ENCODE measurements around the gene ZFYVE9.
"Not testable (repeated sequence)": the region's sequence is repeated elsewhere in the genome, so short reads cannot be mapped to it uniquely, and the experiment has no call there.

ZFYVE9 gene
- 6.9 to 38.8 (median 20.0) reads per million in 9 experiments for total RNA-seq

- Mint-ChIP-seq H3K4me1 (ENCODE audit: low read depth in 2 of 2) (peaks cover 28 to 37% of the 10 kb centered on the region in 2 donors), H3K27ac (peak within 1 kb of the TSS; percentile 25 to 77), H3K4me3 (peak within 1 kb of the TSS; percentile 77 to 87), H3K9me3 (no peaks in the 10 kb centered on the region), H3K27me3 (no peaks in the 10 kb centered on the region), H3K36me3 (ENCODE audit: insufficient read depth) (no peaks in the 10 kb centered on the region)
- DNase-seq: peak; percentile 56 to 69 (median 65)
- ATAC-seq (replicated peaks): peak; percentile 80
These were observed at the start of gene ZFYVE9 for GRCh38 chr1:52141513-52142219. ZFYVE9 (plus strand) TSS chr1:52142089; CDS start chr1:52233207, 91,118 bp downstream.

GRCh38 chr1:52094300-52094699 is 47.6 kb upstream of the ZFYVE9 start:
- not testable (repeated sequence) for H3K9me3 Mint-ChIP-seq; ATAC-seq (replicated peaks); H3K27ac Mint-ChIP-seq; H3K4me1 Mint-ChIP-seq (ENCODE audit: low read depth in 2 of 2); H3K27me3 Mint-ChIP-seq; H3K4me3 Mint-ChIP-seq; DNase-seq
- H3K36me3 Mint-ChIP-seq (ENCODE audit: insufficient read depth): peaks cover 19% of the 10 kb centered on the region

- Mint-ChIP-seq H3K4me3 (no peak overlapping the region), H3K4me1 (ENCODE audit: low read depth in 2 of 2) (no peaks in the 10 kb centered on the region), H3K27ac (no peak overlapping the region), H3K36me3 (ENCODE audit: insufficient read depth) (peaks cover 6% of the 10 kb centered on the region), H3K9me3 (no peaks in the 10 kb centered on the region), H3K27me3 (no peaks in the 10 kb centered on the region)
- ATAC-seq (replicated peaks) (no peak), DNase-seq (no peak)
These were observed 45.7 kb upstream of the ZFYVE9 start for GRCh38 chr1:52096216-52096615.

- Mint-ChIP-seq H3K9me3 (no peaks in the 10 kb centered on the region), H3K4me3 (no peak overlapping the region), H3K4me1 (ENCODE audit: low read depth in 2 of 2) (no peaks in the 10 kb centered on the region), H3K27ac (no peak overlapping the region), H3K36me3 (ENCODE audit: insufficient read depth) (no peaks in the 10 kb centered on the region), H3K27me3 (no peaks in the 10 kb centered on the region)
- DNase-seq (no peak), ATAC-seq (replicated peaks) (no peak)
These were observed 43.6 kb upstream of the ZFYVE9 start for GRCh38 chr1:52098139-52098871.

GRCh38 chr1:52102336-52103013 is 39.4 kb upstream of the ZFYVE9 start:
- DNase-seq (no peak), ATAC-seq (replicated peaks) (no peak)
- no peaks in the 10 kb centered on the region for H3K36me3 Mint-ChIP-seq (ENCODE audit: insufficient read depth)
- no peaks in the 10 kb centered on the region for H3K4me1 Mint-ChIP-seq (ENCODE audit: low read depth in 2 of 2)
- no peaks in the 10 kb centered on the region for H3K27me3 Mint-ChIP-seq
- no peaks in the 10 kb centered on the region for H3K9me3 Mint-ChIP-seq
- no peak overlapping the region for H3K27ac Mint-ChIP-seq
- H3K4me3 Mint-ChIP-seq: no peak overlapping the region

GRCh38 chr1:52111492-52111891 is 30.4 kb upstream of the ZFYVE9 start:
- no peak overlapping the region for H3K4me3 Mint-ChIP-seq
- DNase-seq (no peak), ATAC-seq (replicated peaks) (no peak)
- H3K4me1 Mint-ChIP-seq (ENCODE audit: low read depth in 2 of 2): no peaks in the 10 kb centered on the region
- H3K27ac Mint-ChIP-seq: no peak overlapping the region
- H3K9me3 Mint-ChIP-seq: no peaks in the 10 kb centered on the region
- no peaks in the 10 kb centered on the region for H3K36me3 Mint-ChIP-seq (ENCODE audit: insufficient read depth)
- no peaks in the 10 kb centered on the region for H3K27me3 Mint-ChIP-seq

- Mint-ChIP-seq H3K27me3 (no peaks in the 10 kb centered on the region), H3K4me3 (no peak overlapping the region), H3K27ac (no peak overlapping the region), H3K4me1 (ENCODE audit: low read depth in 2 of 2) (no peaks in the 10 kb centered on the region), H3K36me3 (ENCODE audit: insufficient read depth) (no peaks in the 10 kb centered on the region), H3K9me3 (no peaks in the 10 kb centered on the region)
- ATAC-seq (replicated peaks) (no peak), DNase-seq (no peak)
These were observed 29.4 kb upstream of the ZFYVE9 start for GRCh38 chr1:52112489-52112888.

GRCh38 chr1:52119301-52120079 is 22.4 kb upstream of the ZFYVE9 start:
- DNase-seq (no peak), ATAC-seq (replicated peaks) (no peak)
- Mint-ChIP-seq H3K27ac (no peak overlapping the region), H3K4me1 (ENCODE audit: low read depth in 2 of 2) (no peaks in the 10 kb centered on the region), H3K27me3 (peaks cover 0 to 10% of the 10 kb centered on the region in 2 donors), H3K9me3 (no peaks in the 10 kb centered on the region), H3K36me3 (ENCODE audit: insufficient read depth) (no peaks in the 10 kb centered on the region), H3K4me3 (no peak overlapping the region)

- Mint-ChIP-seq H3K27ac (no peak overlapping the region), H3K36me3 (ENCODE audit: insufficient read depth) (no peaks in the 10 kb centered on the region)
- ATAC-seq (replicated peaks): no peak
These were observed 19.5 kb upstream of the ZFYVE9 start for GRCh38 chr1:52122384-52122783.

GRCh38 chr1:52123622-52124021 is 18.3 kb upstream of the ZFYVE9 start:
- H3K27ac Mint-ChIP-seq: no peak overlapping the region
- H3K4me1 Mint-ChIP-seq (ENCODE audit: low read depth in 2 of 2): no peaks in the 10 kb centered on the region
- no peaks in the 10 kb centered on the region for H3K36me3 Mint-ChIP-seq (ENCODE audit: insufficient read depth)
- no peak overlapping the region for H3K4me3 Mint-ChIP-seq
- peaks cover 22 to 43% of the 10 kb centered on the region in 2 donors for H3K27me3 Mint-ChIP-seq
- no peaks in the 10 kb centered on the region for H3K9me3 Mint-ChIP-seq
- DNase-seq (no peak), ATAC-seq (replicated peaks) (no peak)

More at GRCh38 chr1:52122384-52122783, 19.5 kb upstream of the ZFYVE9 start:
- no peak for DNase-seq
- peaks cover 16 to 31% of the 10 kb centered on the region in 2 donors for H3K27me3 Mint-ChIP-seq
- no peak overlapping the region for H3K4me3 Mint-ChIP-seq
- H3K4me1 Mint-ChIP-seq (ENCODE audit: low read depth in 2 of 2): no peaks in the 10 kb centered on the region
- H3K9me3 Mint-ChIP-seq: no peaks in the 10 kb centered on the region

- Mint-ChIP-seq H3K27me3 (peaks cover 22 to 40% of the 10 kb centered on the region in 2 donors), H3K27ac (no peak overlapping the region), H3K4me1 (ENCODE audit: low read depth in 2 of 2) (no peaks in the 10 kb centered on the region), H3K4me3 (no peak overlapping the region), H3K9me3 (no peaks in the 10 kb centered on the region), H3K36me3 (ENCODE audit: insufficient read depth) (no peaks in the 10 kb centered on the region)
- DNase-seq: no peak
- no peak for ATAC-seq (replicated peaks)
These were observed 16.0 kb upstream of the ZFYVE9 start for GRCh38 chr1:52125736-52126359.

- DNase-seq (peak in 2 of 3 experiments; percentile 25 to 29), ATAC-seq (replicated peaks) (peak; percentile 46)
- no peak overlapping the region for H3K27ac Mint-ChIP-seq
- H3K4me1 Mint-ChIP-seq (ENCODE audit: low read depth in 2 of 2): no peaks in the 10 kb centered on the region
- H3K36me3 Mint-ChIP-seq (ENCODE audit: insufficient read depth): no peaks in the 10 kb centered on the region
- H3K27me3 Mint-ChIP-seq: peaks cover 22 to 36% of the 10 kb centered on the region in 2 donors
- H3K4me3 Mint-ChIP-seq: no peak overlapping the region
- H3K9me3 Mint-ChIP-seq: no peaks in the 10 kb centered on the region
These were observed 14.4 kb upstream of the ZFYVE9 start for GRCh38 chr1:52127181-52128180.
